HG02938 (cell line): ENCODE data around the gene GAS1.

Experiments used
- ATAC-seq: cut with Tn5 transposase; IDR thresholded peaks from one replicate; pipeline ENCODE4 v1.9.1; 2021; ENCODE audit warnings: mild to moderate bottlenecking, moderate library complexity; ENCODE audit not compliant: unreplicated experiment

The GAS1 gene

GRCh38 chr9:86965636-86966395 lies 18.5 kb upstream of the GAS1 start:
- ATAC-seq = no peak

- ATAC-seq = no peak
Measured at GRCh38 chr9:86962692-86963091, 15.4 kb upstream of the GAS1 start.

DNA sequence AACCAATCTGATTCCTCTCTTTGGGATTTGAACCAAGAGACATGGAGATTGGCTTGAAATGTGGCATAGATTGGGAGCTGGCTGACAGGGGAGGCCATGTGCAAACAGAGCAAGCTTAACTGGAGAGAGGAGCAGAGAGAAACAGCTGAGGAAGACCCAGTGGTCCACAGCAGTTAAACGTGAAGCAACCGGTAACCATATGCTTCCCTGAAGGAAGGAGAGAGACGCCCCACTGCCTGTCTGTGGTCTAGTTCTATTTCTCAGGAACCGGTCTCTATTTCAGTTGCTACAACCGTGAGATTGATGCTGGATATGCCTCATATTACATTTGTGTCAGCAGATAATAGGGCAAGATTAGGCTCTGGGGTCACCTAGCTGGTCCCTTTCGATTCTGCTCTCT lies 13.6 kb upstream of the GAS1 start:
- no peak for ATAC-seq

DNA sequence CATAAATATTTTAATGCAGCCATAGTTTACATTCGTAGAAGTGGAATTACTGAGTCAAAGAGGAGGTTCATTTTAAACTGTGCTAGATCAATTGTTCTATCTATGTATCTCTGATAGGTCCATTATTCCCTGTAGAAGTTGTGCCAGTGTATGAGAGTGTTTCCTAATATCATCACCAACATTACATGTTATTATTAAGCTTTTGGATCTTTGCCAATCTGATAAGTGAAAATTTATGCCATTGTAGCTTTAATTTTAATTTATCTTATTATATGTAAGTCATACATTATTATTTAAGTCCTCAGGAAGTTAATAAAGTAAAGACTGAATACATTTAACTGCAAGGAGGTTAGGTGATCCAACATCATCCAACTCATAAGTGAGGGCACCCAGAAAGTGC lies 10.9 kb upstream of the GAS1 start:
- no peak for ATAC-seq

DNA sequence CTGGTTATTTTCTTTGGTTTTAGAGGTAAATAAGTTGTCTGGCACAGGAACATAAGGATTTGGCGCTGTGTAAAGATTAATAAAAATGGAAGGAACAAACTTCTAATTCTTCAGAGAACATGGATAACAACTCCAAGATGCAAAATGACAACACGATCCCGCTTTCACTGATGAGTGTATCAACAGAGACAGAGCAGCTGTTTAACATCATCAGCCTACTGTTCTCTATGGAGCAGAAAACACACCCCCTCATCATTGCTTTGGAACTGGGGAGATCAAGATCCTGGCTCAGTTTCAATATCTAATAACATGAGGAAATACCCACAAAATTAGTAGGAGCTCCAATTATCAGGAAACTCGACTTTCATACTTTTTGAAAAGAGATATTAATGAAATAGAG lies 8.3 kb upstream of the GAS1 start:
- no peak for ATAC-seq

- ATAC-seq = no peak
Measured at GRCh38 chr9:86955042-86955441, 7.7 kb upstream of the GAS1 start.

GRCh38 chr9:86953181-86953580 lies 5.9 kb upstream of the GAS1 start:
- no peak for ATAC-seq

- ATAC-seq = peak; percentile 59
Measured at GRCh38 chr9:86948074-86948929, 996 bp upstream of the GAS1 start.

DNA sequence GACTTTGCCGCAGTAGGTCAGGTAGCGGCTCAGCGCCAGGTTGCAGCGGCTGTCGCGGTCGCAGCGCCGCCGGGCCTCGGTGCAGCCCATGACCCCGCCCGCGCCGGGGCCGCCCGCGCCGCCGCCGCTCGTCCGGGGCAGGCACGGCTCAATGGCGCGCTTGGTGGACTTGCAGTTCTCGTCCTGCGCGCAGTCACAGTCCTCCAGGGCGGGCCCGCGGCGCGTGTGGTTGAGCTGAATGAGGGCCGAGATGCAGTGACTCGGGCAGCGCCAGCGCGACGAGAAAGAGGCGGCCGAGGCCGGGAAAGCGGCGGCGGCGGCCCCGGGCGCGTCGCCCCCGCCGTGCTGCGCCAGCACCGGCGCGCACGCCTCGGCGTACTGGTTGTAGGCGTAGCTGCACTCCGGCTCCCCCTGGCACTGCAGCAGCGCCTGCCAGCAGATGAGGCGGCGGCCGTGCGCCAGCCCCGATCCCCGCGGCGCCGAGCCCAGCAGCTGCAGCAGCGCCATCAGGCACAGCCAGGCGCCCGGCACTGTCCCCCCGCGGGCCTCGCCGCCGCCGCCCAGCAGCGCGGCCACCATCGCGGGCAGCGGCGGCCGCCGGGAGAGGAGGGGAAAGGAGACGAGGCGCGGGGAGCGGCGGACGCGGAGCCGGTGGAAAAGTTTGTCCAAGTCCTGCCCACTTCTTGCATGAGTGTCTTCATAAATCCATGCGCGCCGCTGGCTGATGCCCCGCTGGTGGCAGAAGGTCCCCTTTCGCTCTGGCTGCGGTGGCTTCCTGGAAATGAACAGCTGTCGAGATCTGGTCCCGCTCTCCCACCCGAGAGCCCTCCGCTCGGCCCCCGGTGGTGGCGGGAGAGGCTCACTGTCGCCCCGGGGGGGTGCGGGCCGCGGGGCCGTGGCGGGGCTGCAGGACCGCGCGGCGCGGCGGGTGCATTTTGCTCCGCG lies 833 bp downstream of the GAS1 start:
- ATAC-seq = peak; percentile 41

DNA sequence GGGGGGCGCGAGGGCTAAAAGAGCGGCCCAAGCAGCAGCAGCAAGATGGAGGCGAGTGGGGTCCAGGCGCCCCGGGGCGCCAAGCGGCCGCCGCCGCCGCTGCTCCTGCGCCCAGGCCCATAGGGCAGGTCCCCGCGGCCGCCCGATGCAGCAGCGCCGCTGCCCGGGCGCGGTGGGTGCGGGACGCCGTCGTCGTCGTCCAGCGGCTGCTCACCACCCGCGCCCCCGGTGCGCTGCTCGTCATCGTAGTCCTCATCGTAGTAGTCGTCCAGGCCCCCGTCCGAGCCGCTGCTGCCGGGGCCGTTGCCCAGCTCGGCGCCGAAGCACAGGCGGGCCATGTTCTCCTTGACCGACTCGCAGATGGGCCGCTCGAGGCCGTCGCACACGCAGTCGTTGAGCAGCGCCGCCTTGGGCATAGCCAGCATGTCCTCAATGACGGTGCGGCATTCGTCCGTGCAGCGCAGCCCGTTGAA lies 1.5 kb downstream of the GAS1 start:
- no peak for ATAC-seq

- ATAC-seq = no peak
Measured at GRCh38 chr9:86944796-86945727, 2.2 kb downstream of the GAS1 start.

DNA sequence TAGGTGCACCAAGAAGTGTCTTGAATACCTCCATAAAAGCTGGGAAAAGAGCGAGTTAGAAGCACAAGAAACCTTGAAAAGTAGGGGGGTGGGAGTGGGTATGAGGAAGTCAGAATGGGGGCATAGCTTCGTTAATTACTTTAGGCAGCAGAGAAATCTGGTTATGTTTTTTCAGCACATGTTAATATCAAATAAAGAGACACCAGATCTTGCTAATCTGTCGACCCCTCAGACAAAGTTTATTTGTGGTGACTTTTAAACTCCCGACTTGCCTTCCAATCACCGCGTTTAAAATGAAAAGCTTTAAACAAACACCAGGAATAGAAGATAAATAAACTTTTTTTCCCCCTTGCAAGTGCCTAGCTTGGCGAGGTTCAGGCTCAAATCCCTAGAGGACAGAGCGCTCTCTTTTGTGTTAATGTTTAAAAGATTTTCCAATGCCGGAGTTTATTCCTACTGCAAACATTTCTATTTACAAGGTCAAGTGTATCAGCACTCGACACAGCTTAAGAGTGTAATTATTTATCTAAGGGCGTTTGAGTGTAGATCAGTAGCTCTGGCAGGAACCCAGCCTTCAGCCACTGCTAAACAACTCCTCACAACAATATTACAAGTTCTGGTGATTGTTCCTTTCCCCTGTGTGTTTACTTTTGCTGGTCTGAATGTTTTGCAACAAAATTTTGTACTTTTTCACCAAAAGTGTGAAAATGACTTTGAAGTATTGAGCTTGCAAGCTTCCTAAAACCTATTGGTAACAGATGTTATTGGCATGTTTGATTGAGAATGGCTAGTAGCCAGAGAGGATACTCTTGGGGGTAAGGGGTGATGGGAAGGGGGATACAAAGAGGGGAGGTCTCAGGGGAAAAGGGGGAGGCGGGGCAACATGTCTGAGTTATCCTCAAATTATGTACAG lies 3.8 kb downstream of the GAS1 start:
- ATAC-seq = no peak

- no peak for ATAC-seq
Measured at GRCh38 chr9:86942281-86943200, 4.8 kb downstream of the GAS1 start.

- ATAC-seq = no peak
Measured at GRCh38 chr9:86941197-86941596, 6.1 kb downstream of the GAS1 start.

DNA sequence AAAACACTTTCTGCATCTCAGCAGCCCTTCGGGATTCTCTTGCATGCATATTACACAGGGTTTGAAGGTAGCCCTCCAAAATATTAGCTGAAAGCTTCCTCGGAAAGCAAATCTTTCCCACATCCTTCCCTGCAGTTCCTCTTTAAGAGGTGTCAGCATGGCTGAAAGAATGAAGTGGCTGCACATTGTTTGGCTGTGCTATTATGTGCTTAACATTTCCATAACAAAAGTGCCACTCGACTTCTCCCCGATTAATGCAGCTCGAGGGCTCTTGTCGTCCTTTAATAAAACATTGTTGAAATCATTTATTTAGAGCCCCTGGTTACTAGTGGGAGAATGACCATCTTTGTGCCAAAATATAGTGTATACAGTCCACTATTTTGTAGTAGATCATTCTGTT lies 6.5 kb downstream of the GAS1 start:
- no peak for ATAC-seq

DNA sequence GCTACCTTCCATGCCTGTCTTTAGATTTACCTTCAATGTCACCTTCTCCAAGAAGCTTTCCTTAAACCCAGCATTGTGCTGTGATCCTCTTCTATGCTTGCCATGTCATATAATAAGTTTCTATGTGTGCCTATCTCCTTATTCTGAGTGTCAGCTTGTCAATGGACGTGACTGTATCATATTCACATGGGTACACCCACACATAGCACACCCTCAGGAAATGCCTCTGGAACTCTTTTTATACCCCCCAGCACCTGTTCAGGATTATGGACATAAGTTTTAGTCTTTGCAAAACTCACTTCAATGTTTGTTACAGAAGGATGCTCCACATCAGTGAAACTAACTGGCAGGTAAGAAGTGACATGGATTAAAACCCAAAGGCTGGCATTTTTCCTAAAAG lies 7.4 kb downstream of the GAS1 start:
- ATAC-seq = no peak

DNA sequence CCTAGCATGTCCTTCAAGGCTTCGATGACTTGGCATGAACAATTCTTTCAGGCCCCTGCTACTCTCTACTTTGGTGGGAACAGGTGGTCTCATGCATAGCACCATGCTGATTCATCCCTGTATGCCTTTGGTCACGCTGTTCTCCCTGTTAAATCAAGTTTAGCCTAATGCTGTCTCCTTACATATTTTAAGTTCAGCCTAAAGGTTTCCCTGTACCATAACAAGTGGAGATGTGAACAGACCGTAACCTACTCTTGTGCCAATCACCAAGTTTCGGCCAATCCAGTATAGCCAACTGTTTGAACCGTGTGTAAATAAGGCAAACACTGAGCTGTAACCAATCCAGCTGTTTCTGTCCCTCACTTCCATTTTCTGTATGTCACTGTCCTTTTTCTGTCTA lies 8.0 kb downstream of the GAS1 start:
- no peak for ATAC-seq

DNA sequence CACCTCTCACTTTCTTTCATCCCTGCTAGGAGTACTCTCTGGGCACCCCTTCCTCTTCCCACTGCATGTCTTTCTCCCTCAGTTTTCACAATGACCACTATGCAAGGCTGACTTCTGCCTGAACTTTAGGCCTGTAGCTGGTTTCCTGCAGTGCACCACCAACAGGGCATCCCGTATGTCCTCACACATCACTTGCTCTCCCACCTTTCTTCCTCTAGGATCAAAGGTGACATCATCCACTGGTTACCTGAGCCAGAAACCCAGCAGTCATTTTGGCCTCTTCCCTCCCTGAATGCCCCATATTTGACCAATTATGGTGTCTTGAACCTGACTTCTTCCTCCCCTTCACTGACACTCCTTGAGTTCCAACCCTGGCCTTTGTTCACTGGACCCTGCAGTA lies 8.5 kb downstream of the GAS1 start:
- ATAC-seq = no peak
